ENCODE data around the gene ZSWIM1.

DNA sequence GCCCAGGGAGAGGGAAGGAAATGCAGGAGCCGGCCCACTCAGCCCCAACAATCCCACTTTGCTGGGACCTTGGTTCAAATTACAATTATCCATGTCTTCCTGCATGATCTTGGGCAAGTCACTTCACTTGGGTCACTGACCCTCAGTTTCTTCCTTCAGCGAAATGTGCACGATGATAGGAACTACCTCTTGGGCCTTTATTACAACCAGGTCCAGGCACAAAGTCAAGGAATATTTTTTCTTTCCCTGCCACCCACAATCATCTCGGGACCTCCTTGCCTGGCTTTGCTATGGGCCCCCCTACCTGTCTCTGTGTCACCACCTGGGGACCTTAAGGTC, 31.3 kb downstream of the ZSWIM1 start:
- no peak for TF ChIP-seq SP1 (IDR thresholded peaks at IDR 0.05)
- TF ChIP-seq SP1 (CRISPR knock-in tag; IDR thresholded peaks at IDR 0.05), result no peak
- TF ChIP-seq MXD4 (CRISPR knock-in tag; IDR thresholded peaks at IDR 0.05), result no peak
- TF ChIP-seq ZNF772 (CRISPR knock-in tag; IDR thresholded peaks at IDR 0.05), result no peak
- no peak for TF ChIP-seq TGIF2 (CRISPR knock-in tag; IDR thresholded peaks at IDR 0.05)
- no peak for TF ChIP-seq ZBTB33 (CRISPR knock-in tag; IDR thresholded peaks at IDR 0.05)
- no peak for TF ChIP-seq SATB2 (CRISPR knock-in tag; IDR thresholded peaks at IDR 0.05)
- no peak for TF ChIP-seq JUND (CRISPR knock-in tag; IDR thresholded peaks at IDR 0.05)
